HEK293 (cell line): ENCODE data around the gene HOXA3.

Experiments
- CTCF ChIA-PET: fragments of 350-600 bp; formaldehyde crosslinking; extraction: SDS; loops from one replicate; lab custom pipeline; 2021; ENCODE audit warnings: antibody characterized with exemption; lab: Yijun Ruan, JAX
- POLR2A ChIA-PET: fragments of 300-600 bp; formaldehyde crosslinking; extraction: SDS; loops from one replicate; lab custom pipeline; 2020; ENCODE audit warnings: antibody characterized with exemption, inconsistent platforms; lab: Yijun Ruan, JAX
- H3K27ac ChIP-seq: fragments of 200-500 bp; sonication (Bioruptor generic); 2 replicates; pipeline ENCODE4 v1.5.1; 2014; ENCODE audit warnings: low read depth, low read length, control low read depth, inconsistent platforms; ENCODE audit errors: extremely low read depth
- H3K36me3 ChIP-seq, 2 experiments: fragments of 200-500 bp in 1 of 2; sonication (Bioruptor generic) in 1 of 2; 1 replicate in 1 of 2; 2 replicates in 1 of 2; pipeline ENCODE4 v1.5.1; 2014 to 2017; ENCODE audit warnings: inconsistent platforms in 2 of 2, low read length in 2 of 2; ENCODE audit not compliant: control insufficient read depth in 2 of 2, insufficient read depth in 1 of 2
- H3K4me1 ChIP-seq: fragments of 200-500 bp; sonication (Bioruptor generic); 2 replicates; pipeline ENCODE4 v1.5.1; 2014; ENCODE audit warnings: mild to moderate bottlenecking, low read length, inconsistent platforms; ENCODE audit not compliant: control insufficient read depth, insufficient read depth
- H3K4me3 ChIP-seq: 2 replicates; pipeline ENCODE4 v1.5.1; 2011; ENCODE audit warnings: low read depth, mild to moderate bottlenecking, control low read depth, low read length, moderate library complexity
- H3K9me3 ChIP-seq: fragments of 200-500 bp; sonication (Bioruptor generic); 2 replicates; pipeline ENCODE4 v1.5.1; 2014; ENCODE audit warnings: low read depth, low read length, inconsistent platforms; ENCODE audit not compliant: control insufficient read depth, insufficient read depth
- KLF16 ChIP-seq: fragments of 450-650 bp; formaldehyde crosslinking; IDR thresholded peaks from 2 replicates; pipeline ENCODE4 v1.5.1; 2017; ENCODE audit warnings: missing biosample characterization, missing genetic modification characterization
- KLF7 ChIP-seq: fragments of 450-650 bp; formaldehyde crosslinking; IDR thresholded peaks from 2 replicates; pipeline ENCODE4 v1.5.1; 2016; ENCODE audit warnings: missing biosample characterization, missing genetic modification characterization, borderline replicate concordance
- KLF9 ChIP-seq: fragments of 450-650 bp; formaldehyde crosslinking; IDR thresholded peaks from 2 replicates; pipeline ENCODE4 v1.5.1; 2016; ENCODE audit warnings: missing biosample characterization, missing genetic modification characterization, low read depth
- OSR2 ChIP-seq: fragments of 450-650 bp; formaldehyde crosslinking; IDR thresholded peaks from 2 replicates; pipeline ENCODE4 v1.5.1; 2016; ENCODE audit warnings: missing biosample characterization, missing genetic modification characterization
- ZFP3 ChIP-seq: fragments of 450-650 bp; formaldehyde crosslinking; IDR thresholded peaks from 2 replicates; pipeline ENCODE4 v1.5.1; 2016; ENCODE audit warnings: low read depth, missing biosample characterization, missing genetic modification characterization
- ZNF146 ChIP-seq: fragments of 450-650 bp; formaldehyde crosslinking; IDR thresholded peaks from 2 replicates; pipeline ENCODE4 v1.5.1; 2016; ENCODE audit warnings: missing biosample characterization, missing genetic modification characterization
- ZNF211 ChIP-seq: fragments of 450-650 bp; formaldehyde crosslinking; IDR thresholded peaks from 2 replicates; pipeline ENCODE4 v1.5.1; 2016; ENCODE audit warnings: low read depth, missing biosample characterization, missing genetic modification characterization
- ZNF248 ChIP-seq: fragments of 450-650 bp; formaldehyde crosslinking; IDR thresholded peaks from 2 replicates; pipeline ENCODE4 v1.5.1; 2017; ENCODE audit warnings: missing biosample characterization, missing genetic modification characterization
- ZNF366 ChIP-seq: fragments of 450-650 bp; formaldehyde crosslinking; conservative IDR thresholded peaks from 2 replicates; pipeline ENCODE4 v1.5.1; 2016; ENCODE audit warnings: missing biosample characterization, missing genetic modification characterization
- ZNF426 ChIP-seq: fragments of 450-650 bp; formaldehyde crosslinking; IDR thresholded peaks from 2 replicates; pipeline ENCODE4 v1.5.1; 2017; ENCODE audit warnings: missing biosample characterization, missing genetic modification characterization, mild to moderate bottlenecking, inconsistent platforms, moderate library complexity
- ZNF433 ChIP-seq: fragments of 450-650 bp; formaldehyde crosslinking; IDR thresholded peaks from 2 replicates; pipeline ENCODE4 v1.5.1; 2016; ENCODE audit warnings: missing biosample characterization, missing genetic modification characterization, low read depth
- ZNF510 ChIP-seq: fragments of 450-650 bp; formaldehyde crosslinking; IDR thresholded peaks from 2 replicates; pipeline ENCODE4 v1.5.1; 2018; ENCODE audit warnings: mild to moderate bottlenecking, missing genetic modification characterization, missing biosample characterization; ENCODE audit not compliant: insufficient replicate concordance
- ZNF560 ChIP-seq: fragments of 450-650 bp; formaldehyde crosslinking; IDR thresholded peaks from 2 replicates; pipeline ENCODE4 v1.5.1; 2017; ENCODE audit warnings: missing biosample characterization, missing genetic modification characterization, borderline replicate concordance
- ZNF561 ChIP-seq: fragments of 450-650 bp; IDR thresholded peaks from 2 replicates; pipeline ENCODE4 v1.5.1; 2018; ENCODE audit warnings: missing biosample characterization, missing genetic modification characterization, borderline replicate concordance
- ZNF600 ChIP-seq: fragments of 450-650 bp; formaldehyde crosslinking; IDR thresholded peaks from 2 replicates; pipeline ENCODE4 v1.5.1; 2016; ENCODE audit warnings: missing biosample characterization, missing genetic modification characterization
- ZNF670 ChIP-seq: fragments of 450-650 bp; formaldehyde crosslinking; IDR thresholded peaks from 2 replicates; pipeline ENCODE4 v1.5.1; 2016; ENCODE audit warnings: missing biosample characterization, missing genetic modification characterization, low read depth
- ZNF677 ChIP-seq: fragments of 450-650 bp; IDR thresholded peaks from 2 replicates; pipeline ENCODE4 v1.5.0; 2018; ENCODE audit warnings: missing biosample characterization, mild to moderate bottlenecking, missing genetic modification characterization, moderate library complexity
- ZNF76 ChIP-seq: fragments of 450-650 bp; formaldehyde crosslinking; IDR thresholded peaks from 2 replicates; pipeline ENCODE4; 2016; ENCODE audit warnings: low read depth, missing biosample characterization, missing genetic modification characterization, borderline replicate concordance
- ZNF768 ChIP-seq: fragments of 450-650 bp; formaldehyde crosslinking; IDR thresholded peaks from 2 replicates; pipeline ENCODE4 v1.5.1; 2018; ENCODE audit warnings: missing biosample characterization, mild to moderate bottlenecking, missing genetic modification characterization
- ZNF791 ChIP-seq: fragments of 450-650 bp; formaldehyde crosslinking; IDR thresholded peaks from 2 replicates; pipeline ENCODE4 v1.5.1; 2016; ENCODE audit warnings: missing biosample characterization, missing genetic modification characterization
- ZNF837 ChIP-seq: fragments of 450-650 bp; formaldehyde crosslinking; IDR thresholded peaks from 2 replicates; pipeline ENCODE4 v1.5.1; 2016; ENCODE audit warnings: missing biosample characterization, missing genetic modification characterization
- ZXDB ChIP-seq: fragments of 450-650 bp; formaldehyde crosslinking; IDR thresholded peaks from 2 replicates; pipeline ENCODE4 v1.5.1; 2016; ENCODE audit warnings: missing biosample characterization, missing genetic modification characterization
- TF ChIP-seq, protein P1 (sequence below): fragments of 450-650 bp; formaldehyde crosslinking; IDR thresholded peaks from 2 replicates; pipeline ENCODE4 v1.5.1; 2016; ENCODE audit warnings: missing biosample characterization, missing genetic modification characterization
- TF ChIP-seq, protein P2 (sequence below): fragments of 450-650 bp; formaldehyde crosslinking; IDR thresholded peaks from 2 replicates; pipeline ENCODE4 v1.5.1; 2017; ENCODE audit warnings: missing biosample characterization, missing genetic modification characterization
- TF ChIP-seq, protein P3 (sequence below): fragments of 450-650 bp; formaldehyde crosslinking; IDR thresholded peaks from 2 replicates; pipeline ENCODE4 v1.5.1; 2017; ENCODE audit warnings: missing biosample characterization, missing genetic modification characterization
- TF ChIP-seq, protein P4 (sequence below): fragments of 450-650 bp; formaldehyde crosslinking; IDR thresholded peaks from 2 replicates; pipeline ENCODE4 v1.5.1; 2017; ENCODE audit warnings: missing biosample characterization, missing genetic modification characterization
- TF ChIP-seq, protein P5 (sequence below): fragments of 450-650 bp; formaldehyde crosslinking; IDR thresholded peaks from 2 replicates; pipeline ENCODE4 v1.5.1; 2016; ENCODE audit warnings: missing biosample characterization, missing genetic modification characterization
- TF ChIP-seq, protein P6 (sequence below): fragments of 450-650 bp; formaldehyde crosslinking; IDR thresholded peaks from 2 replicates; pipeline ENCODE4 v1.5.1; 2017; ENCODE audit warnings: missing biosample characterization, mild to moderate bottlenecking, missing genetic modification characterization, moderate library complexity

HOXA3 gene

DNA sequence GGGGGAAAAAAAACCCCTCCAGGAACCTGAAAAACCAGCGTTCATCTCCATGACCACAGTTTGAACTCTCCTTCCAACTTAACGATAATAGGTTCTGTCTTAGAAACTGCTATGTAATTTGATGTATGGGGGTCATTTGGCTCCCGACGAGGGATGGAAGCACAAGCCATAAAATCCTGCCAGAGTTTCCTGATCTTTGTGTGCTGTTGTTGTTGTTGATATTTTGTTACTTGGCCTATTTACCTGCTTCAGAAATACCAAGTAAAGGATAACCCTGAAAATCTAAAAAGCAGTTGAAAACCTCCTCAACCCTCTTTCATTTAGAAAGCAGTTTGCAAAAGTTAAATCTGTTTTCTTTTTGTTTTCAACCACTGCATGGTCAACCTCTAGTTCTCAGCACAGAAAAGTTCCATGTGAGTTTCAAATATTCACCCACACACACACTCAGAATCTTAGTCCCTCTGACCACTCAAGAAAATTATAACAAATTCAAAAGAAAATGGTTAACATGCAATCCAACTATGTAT, 40.6 kb downstream of the HOXA3 start:
- peaks cover 15% of the 10 kb centered on the region for H3K4me1 ChIP-seq
- ChIA-PET CTCF (interaction anchor here (1.0 kb wide), 2 partner anchors 8 to 29 kb away, joined by 3 to 6 read pairs; no protein-coding TSS in a partner anchor), POLR2A (interaction anchor here (3.2 kb wide), 1 partner anchor 14 kb away, joined by 31 read pairs; the partner anchor contains the start of gene HOXA1)
- peaks cover 11 to 23% of the 10 kb centered on the region in 2 experiments for H3K36me3 ChIP-seq
- H3K27ac ChIP-seq: peak overlapping the region; percentile 99
- no peaks in the 10 kb centered on the region for H3K9me3 ChIP-seq
- peak overlapping the region; percentile 70 for H3K4me3 ChIP-seq
- TF ChIP-seq OSR2 (tag by site-specific recombination) (0 out of 2 replicates have a peak, but pooled peaks have one; percentile 37), ZNF211 (tag by site-specific recombination) (no peak), ZNF768 (tag by site-specific recombination) (no peak), ZNF600 (tag by site-specific recombination) (0 out of 2 replicates have a peak, but pooled peaks have one; percentile 24), ZNF510 (tag by site-specific recombination) (no peak), ZNF670 (tag by site-specific recombination) (no peak), ZXDB (no peak), KLF9 (tag by site-specific recombination) (no peak), ZNF76 (tag by site-specific recombination) (no peak), ZNF677 (tag by site-specific recombination) (no peak), ZFP3 (tag by site-specific recombination) (no peak), ZNF791 (tag by site-specific recombination) (no peak), KLF7 (tag by site-specific recombination) (no peak), ZNF426 (tag by site-specific recombination) (no peak), ZNF146 (no peak), ZNF248 (tag by site-specific recombination) (no peak), ZNF561 (0 out of 2 replicates have a peak, but pooled peaks have one; percentile 22), ZNF433 (no peak), ZNF837 (tag by site-specific recombination) (no peak), ZNF560 (tag by site-specific recombination) (no peak), ZNF366 (tag by site-specific recombination) (0 out of 2 replicates have a peak, but pooled peaks have one; percentile 12), KLF16 (tag by site-specific recombination) (no peak)
- TF ChIP-seq, protein P1, sequence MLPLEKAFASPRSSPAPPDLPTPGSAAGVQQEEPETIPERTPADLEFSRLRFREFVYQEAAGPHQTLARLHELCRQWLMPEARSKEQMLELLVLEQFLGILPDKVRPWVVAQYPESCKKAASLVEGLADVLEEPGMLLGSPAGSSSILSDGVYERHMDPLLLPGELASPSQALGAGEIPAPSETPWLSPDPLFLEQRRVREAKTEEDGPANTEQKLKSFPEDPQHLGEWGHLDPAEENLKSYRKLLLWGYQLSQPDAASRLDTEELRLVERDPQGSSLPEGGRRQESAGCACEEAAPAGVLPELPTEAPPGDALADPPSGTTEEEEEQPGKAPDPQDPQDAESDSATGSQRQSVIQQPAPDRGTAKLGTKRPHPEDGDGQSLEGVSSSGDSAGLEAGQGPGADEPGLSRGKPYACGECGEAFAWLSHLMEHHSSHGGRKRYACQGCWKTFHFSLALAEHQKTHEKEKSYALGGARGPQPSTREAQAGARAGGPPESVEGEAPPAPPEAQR (tag by site-specific recombination): no peak
- TF ChIP-seq, protein P2, sequence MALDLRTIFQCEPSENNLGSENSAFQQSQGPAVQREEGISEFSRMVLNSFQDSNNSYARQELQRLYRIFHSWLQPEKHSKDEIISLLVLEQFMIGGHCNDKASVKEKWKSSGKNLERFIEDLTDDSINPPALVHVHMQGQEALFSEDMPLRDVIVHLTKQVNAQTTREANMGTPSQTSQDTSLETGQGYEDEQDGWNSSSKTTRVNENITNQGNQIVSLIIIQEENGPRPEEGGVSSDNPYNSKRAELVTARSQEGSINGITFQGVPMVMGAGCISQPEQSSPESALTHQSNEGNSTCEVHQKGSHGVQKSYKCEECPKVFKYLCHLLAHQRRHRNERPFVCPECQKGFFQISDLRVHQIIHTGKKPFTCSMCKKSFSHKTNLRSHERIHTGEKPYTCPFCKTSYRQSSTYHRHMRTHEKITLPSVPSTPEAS (tag by site-specific recombination): no peak
- TF ChIP-seq, protein P3, sequence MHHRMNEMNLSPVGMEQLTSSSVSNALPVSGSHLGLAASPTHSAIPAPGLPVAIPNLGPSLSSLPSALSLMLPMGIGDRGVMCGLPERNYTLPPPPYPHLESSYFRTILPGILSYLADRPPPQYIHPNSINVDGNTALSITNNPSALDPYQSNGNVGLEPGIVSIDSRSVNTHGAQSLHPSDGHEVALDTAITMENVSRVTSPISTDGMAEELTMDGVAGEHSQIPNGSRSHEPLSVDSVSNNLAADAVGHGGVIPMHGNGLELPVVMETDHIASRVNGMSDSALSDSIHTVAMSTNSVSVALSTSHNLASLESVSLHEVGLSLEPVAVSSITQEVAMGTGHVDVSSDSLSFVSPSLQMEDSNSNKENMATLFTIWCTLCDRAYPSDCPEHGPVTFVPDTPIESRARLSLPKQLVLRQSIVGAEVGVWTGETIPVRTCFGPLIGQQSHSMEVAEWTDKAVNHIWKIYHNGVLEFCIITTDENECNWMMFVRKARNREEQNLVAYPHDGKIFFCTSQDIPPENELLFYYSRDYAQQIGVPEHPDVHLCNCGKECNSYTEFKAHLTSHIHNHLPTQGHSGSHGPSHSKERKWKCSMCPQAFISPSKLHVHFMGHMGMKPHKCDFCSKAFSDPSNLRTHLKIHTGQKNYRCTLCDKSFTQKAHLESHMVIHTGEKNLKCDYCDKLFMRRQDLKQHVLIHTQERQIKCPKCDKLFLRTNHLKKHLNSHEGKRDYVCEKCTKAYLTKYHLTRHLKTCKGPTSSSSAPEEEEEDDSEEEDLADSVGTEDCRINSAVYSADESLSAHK (tag by site-specific recombination): peak; percentile 75; the same call in 1 of the 2 replicates
- TF ChIP-seq, protein P4, sequence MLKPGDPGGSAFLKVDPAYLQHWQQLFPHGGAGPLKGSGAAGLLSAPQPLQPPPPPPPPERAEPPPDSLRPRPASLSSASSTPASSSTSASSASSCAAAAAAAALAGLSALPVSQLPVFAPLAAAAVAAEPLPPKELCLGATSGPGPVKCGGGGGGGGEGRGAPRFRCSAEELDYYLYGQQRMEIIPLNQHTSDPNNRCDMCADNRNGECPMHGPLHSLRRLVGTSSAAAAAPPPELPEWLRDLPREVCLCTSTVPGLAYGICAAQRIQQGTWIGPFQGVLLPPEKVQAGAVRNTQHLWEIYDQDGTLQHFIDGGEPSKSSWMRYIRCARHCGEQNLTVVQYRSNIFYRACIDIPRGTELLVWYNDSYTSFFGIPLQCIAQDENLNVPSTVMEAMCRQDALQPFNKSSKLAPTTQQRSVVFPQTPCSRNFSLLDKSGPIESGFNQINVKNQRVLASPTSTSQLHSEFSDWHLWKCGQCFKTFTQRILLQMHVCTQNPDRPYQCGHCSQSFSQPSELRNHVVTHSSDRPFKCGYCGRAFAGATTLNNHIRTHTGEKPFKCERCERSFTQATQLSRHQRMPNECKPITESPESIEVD (tag by site-specific recombination): peak; percentile 39
- TF ChIP-seq, protein P5, sequence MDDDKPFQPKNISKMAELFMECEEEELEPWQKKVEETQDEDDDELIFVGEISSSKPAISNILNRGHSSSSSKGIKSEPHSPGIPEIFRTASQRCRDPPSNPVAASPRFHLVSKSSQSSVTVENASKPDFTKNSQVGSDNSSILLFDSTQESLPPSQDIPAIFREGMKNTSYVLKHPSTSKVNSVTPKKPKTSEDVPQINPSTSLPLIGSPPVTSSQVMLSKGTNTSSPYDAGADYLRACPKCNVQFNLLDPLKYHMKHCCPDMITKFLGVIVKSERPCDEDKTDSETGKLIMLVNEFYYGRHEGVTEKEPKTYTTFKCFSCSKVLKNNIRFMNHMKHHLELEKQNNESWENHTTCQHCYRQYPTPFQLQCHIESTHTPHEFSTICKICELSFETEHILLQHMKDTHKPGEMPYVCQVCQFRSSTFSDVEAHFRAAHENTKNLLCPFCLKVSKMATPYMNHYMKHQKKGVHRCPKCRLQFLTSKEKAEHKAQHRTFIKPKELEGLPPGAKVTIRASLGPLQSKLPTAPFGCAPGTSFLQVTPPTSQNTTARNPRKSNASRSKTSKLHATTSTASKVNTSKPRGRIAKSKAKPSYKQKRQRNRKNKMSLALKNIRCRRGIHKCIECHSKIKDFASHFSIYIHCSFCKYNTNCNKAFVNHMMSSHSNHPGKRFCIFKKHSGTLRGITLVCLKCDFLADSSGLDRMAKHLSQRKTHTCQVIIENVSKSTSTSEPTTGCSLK (tag by site-specific recombination): no peak
- TF ChIP-seq, protein P6, sequence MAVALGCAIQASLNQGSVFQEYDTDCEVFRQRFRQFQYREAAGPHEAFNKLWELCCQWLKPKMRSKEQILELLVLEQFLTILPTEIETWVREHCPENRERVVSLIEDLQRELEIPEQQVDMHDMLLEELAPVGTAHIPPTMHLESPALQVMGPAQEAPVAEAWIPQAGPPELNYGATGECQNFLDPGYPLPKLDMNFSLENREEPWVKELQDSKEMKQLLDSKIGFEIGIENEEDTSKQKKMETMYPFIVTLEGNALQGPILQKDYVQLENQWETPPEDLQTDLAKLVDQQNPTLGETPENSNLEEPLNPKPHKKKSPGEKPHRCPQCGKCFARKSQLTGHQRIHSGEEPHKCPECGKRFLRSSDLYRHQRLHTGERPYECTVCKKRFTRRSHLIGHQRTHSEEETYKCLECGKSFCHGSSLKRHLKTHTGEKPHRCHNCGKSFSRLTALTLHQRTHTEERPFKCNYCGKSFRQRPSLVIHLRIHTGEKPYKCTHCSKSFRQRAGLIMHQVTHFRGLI (tag by site-specific recombination): no peak
